Measurements from ENCODE around the gene ABCG8. TPM values are rescaled to one million over a fixed set of nuclear protein-coding genes. Genes with fewer than 3 reads are reported as not detected.

Gene ABCG8
- polyA plus RNA-seq, 1 of the 3 experiments (the other 2 are of a cell fraction): not detected

DNA sequence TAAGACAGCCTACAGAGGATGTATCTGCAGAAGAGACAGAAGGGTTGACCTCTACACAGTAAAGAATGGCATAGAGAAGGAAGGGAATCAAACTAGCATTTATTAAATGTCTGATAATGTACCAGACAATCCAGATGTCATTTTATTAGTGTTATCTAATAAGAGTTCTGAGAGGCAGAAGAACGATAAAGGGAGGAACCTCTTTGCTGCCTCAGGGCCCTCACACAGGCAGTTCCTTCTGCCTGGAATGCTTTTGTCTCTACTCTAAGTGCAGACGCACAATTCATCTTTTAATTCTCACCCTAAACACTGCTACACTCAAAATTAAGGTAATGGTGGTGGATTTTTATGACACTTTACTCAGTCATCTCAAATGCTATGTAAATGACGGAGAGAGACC is 92.5 kb downstream of the ABCG8 start:
- no peaks in the 10 kb centered on the region for H3K9me3 ChIP-seq
- H3K4me1 ChIP-seq (ENCODE audit: control insufficient read depth in 1 of 2, insufficient read depth in 2 of 2, low read depth in 1 of 2, low read length in 1 of 2): peaks cover 3 to 5% of the 10 kb centered on the region in 2 experiments; a peak in 3 of 4 replicates
- POLR2A ChIA-PET: no interaction called here
- H3F3A ChIP-seq (replicated peaks; ENCODE audit: insufficient read depth): no peaks in the 10 kb centered on the region
- no peaks in the 10 kb centered on the region for H3K9me2 ChIP-seq
- H3K27ac ChIP-seq (ENCODE audit: low read depth in 2 of 2, low read length in 1 of 2): no peak overlapping the region
- H3K79me2 ChIP-seq (ENCODE audit: insufficient read depth): peaks cover 4% of the 10 kb centered on the region; the same call in 1 of the 2 replicates
- H4K20me1 ChIP-seq (ENCODE audit: insufficient read depth): no peaks in the 10 kb centered on the region
- peak; percentile 13 for DNase-seq
- 86% methylated on average over 3 of the region's 3 CpGs for whole genome bisulfite sequencing (ENCODE audit: low lambda C conversion rate)
- no peak overlapping the region for H2AFZ ChIP-seq (ENCODE audit: low read depth)
- H3K27me3 ChIP-seq (ENCODE audit: insufficient read depth): no peaks in the 10 kb centered on the region
- no peak overlapping the region for H3K4me2 ChIP-seq
- TF ChIP-seq POLR2AphosphoS5 (IDR thresholded peaks at IDR 0.05; ENCODE audit: low read depth, low read length) (no peak), FOSL2 (IDR thresholded peaks at IDR 0.05; ENCODE audit: borderline replicate concordance, low read depth) (no peak), YY1 (IDR thresholded peaks at IDR 0.05; ENCODE audit: low read depth) (no peak), SIN3A (IDR thresholded peaks at IDR 0.05; ENCODE audit: borderline replicate concordance, low read depth, low read length) (no peak), TAF1 (IDR thresholded peaks at IDR 0.05; ENCODE audit: borderline replicate concordance, low read depth, low read length) (no peak), FOXJ3 (CRISPR knock-in tag; IDR thresholded peaks at IDR 0.05) (0 out of 2 replicates have a peak, but pooled peaks have one; percentile 30), RCOR1 (IDR thresholded peaks at IDR 0.05; ENCODE audit: low read length) (peak; percentile 64; the same call in 1 of the 2 replicates), NFIC (IDR thresholded peaks at IDR 0.05; ENCODE audit: borderline replicate concordance) (no peak), SMC3 (IDR thresholded peaks at IDR 0.05; ENCODE audit: low read depth, low read length) (no peak), TCF12 (IDR thresholded peaks at IDR 0.05) (no peak), GABPA (IDR thresholded peaks at IDR 0.05; ENCODE audit: low read depth) (no peak), RFX5 (IDR thresholded peaks at IDR 0.05; ENCODE audit: low read length) (no peak), GATA2 (CRISPR knock-in tag; IDR thresholded peaks at IDR 0.05) (peak; percentile 15; the same call in 1 of the 2 replicates), RXRA (IDR thresholded peaks at IDR 0.05; ENCODE audit: borderline replicate concordance, low read depth) (no peak), EP300 (IDR thresholded peaks at IDR 0.05; ENCODE audit: borderline replicate concordance in 1 of 2, low read depth in 1 of 2, low read length in 1 of 2) (peak in 1 of 2 experiments; percentile 37; a peak in 1 of 4 replicates), RAD21 (IDR thresholded peaks at IDR 0.05; ENCODE audit: low read length) (no peak), FOXM1 (IDR thresholded peaks at IDR 0.05; ENCODE audit: low read depth) (no peak), CHD2 (IDR thresholded peaks at IDR 0.05; ENCODE audit: low read length, partially characterized antibody) (peak; percentile 52), ELF1 (IDR thresholded peaks at IDR 0.05) (no peak), EZH2phosphoT487 (IDR thresholded peaks at IDR 0.05; ENCODE audit: borderline replicate concordance, low read depth) (no peak)
- TF ChIP-seq, protein P1, sequence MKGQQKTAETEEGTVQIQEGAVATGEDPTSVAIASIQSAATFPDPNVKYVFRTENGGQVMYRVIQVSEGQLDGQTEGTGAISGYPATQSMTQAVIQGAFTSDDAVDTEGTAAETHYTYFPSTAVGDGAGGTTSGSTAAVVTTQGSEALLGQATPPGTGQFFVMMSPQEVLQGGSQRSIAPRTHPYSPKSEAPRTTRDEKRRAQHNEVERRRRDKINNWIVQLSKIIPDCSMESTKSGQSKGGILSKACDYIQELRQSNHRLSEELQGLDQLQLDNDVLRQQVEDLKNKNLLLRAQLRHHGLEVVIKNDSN (IDR thresholded peaks at IDR 0.05; ENCODE audit: borderline replicate concordance, low read depth): no peak
- TF ChIP-seq, protein P2, sequence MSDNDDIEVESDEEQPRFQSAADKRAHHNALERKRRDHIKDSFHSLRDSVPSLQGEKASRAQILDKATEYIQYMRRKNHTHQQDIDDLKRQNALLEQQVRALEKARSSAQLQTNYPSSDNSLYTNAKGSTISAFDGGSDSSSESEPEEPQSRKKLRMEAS (IDR thresholded peaks at IDR 0.05; ENCODE audit: low read depth): no peak
- TF ChIP-seq, protein P3, sequence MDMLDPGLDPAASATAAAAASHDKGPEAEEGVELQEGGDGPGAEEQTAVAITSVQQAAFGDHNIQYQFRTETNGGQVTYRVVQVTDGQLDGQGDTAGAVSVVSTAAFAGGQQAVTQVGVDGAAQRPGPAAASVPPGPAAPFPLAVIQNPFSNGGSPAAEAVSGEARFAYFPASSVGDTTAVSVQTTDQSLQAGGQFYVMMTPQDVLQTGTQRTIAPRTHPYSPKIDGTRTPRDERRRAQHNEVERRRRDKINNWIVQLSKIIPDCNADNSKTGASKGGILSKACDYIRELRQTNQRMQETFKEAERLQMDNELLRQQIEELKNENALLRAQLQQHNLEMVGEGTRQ (IDR thresholded peaks at IDR 0.05; ENCODE audit: borderline replicate concordance, low read depth, low read length): no peak
- TF ChIP-seq, protein P4, sequence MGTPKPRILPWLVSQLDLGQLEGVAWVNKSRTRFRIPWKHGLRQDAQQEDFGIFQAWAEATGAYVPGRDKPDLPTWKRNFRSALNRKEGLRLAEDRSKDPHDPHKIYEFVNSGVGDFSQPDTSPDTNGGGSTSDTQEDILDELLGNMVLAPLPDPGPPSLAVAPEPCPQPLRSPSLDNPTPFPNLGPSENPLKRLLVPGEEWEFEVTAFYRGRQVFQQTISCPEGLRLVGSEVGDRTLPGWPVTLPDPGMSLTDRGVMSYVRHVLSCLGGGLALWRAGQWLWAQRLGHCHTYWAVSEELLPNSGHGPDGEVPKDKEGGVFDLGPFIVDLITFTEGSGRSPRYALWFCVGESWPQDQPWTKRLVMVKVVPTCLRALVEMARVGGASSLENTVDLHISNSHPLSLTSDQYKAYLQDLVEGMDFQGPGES (IDR thresholded peaks at IDR 0.05; ENCODE audit: low read depth, low read length): no peak
- TF ChIP-seq, protein P5, sequence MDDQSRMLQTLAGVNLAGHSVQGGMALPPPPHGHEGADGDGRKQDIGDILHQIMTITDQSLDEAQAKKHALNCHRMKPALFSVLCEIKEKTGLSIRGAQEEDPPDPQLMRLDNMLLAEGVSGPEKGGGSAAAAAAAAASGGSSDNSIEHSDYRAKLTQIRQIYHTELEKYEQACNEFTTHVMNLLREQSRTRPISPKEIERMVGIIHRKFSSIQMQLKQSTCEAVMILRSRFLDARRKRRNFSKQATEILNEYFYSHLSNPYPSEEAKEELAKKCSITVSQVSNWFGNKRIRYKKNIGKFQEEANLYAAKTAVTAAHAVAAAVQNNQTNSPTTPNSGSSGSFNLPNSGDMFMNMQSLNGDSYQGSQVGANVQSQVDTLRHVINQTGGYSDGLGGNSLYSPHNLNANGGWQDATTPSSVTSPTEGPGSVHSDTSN (IDR thresholded peaks at IDR 0.05): no peak
- peaks cover 79 to 81% of the 10 kb centered on the region in 2 experiments for H3K36me3 ChIP-seq (replicated peaks in 1 of 2; ENCODE audit: control insufficient read depth in 1 of 2, insufficient read depth in 2 of 2, low read length in 1 of 2)
- no peak overlapping the region for H3K9ac ChIP-seq
- H3K4me3 ChIP-seq (ENCODE audit: low read depth in 2 of 2, low read length in 1 of 2): no peak overlapping the region
- CTCF ChIA-PET: interaction anchor here (1.0 to 2.3 kb wide), 7 partner anchors 9 to 1025 kb away, joined by 3 to 14 read pairs (median 7); no protein-coding TSS in a partner anchor
